GM18868 (cell line): ENCODE data around the gene SNN.

Experiments used
- ATAC-seq: cut with Tn5 transposase; IDR thresholded peaks from one replicate; pipeline ENCODE4 v1.9.1; 2021; ENCODE audit warnings: mild to moderate bottlenecking, moderate library complexity; ENCODE audit not compliant: unreplicated experiment

The SNN gene

GRCh38 chr16:11696266-11697012 is 28.2 kb downstream of the SNN start:
- no peak for ATAC-seq

GRCh38 chr16:11697319-11697718 is 29.1 kb downstream of the SNN start:
- ATAC-seq, result no peak

- no peak for ATAC-seq
Observed at GRCh38 chr16:11698271-11698689, 30.0 kb downstream of the SNN start.

GRCh38 chr16:11699234-11699894 is 31.1 kb downstream of the SNN start:
- ATAC-seq, result no peak

- ATAC-seq, result no peak
Observed at GRCh38 chr16:11700264-11701029, 32.2 kb downstream of the SNN start.

GRCh38 chr16:11705311-11706025 is 37.2 kb downstream of the SNN start:
- no peak for ATAC-seq

GRCh38 chr16:11706180-11706742 is 38.0 kb downstream of the SNN start:
- ATAC-seq, result no peak

GRCh38 chr16:11707679-11708197 is 39.5 kb downstream of the SNN start:
- no peak for ATAC-seq

GRCh38 chr16:11708421-11708820 is 40.2 kb downstream of the SNN start:
- no peak for ATAC-seq

- ATAC-seq, result no peak
Observed at GRCh38 chr16:11711662-11712061, 43.4 kb downstream of the SNN start.

- ATAC-seq, result no peak
Observed at GRCh38 chr16:11712122-11712521, 43.9 kb downstream of the SNN start.

- no peak for ATAC-seq
Observed at GRCh38 chr16:11715246-11715947, 47.1 kb downstream of the SNN start.

GRCh38 chr16:11716336-11716735 is 48.1 kb downstream of the SNN start:
- no peak for ATAC-seq

GRCh38 chr16:11717811-11718210 is 49.6 kb downstream of the SNN start:
- ATAC-seq, result no peak

- ATAC-seq, result no peak
Observed at GRCh38 chr16:11719171-11719570, 50.9 kb downstream of the SNN start.

GRCh38 chr16:11719762-11720161 is 51.5 kb downstream of the SNN start:
- ATAC-seq, result no peak

GRCh38 chr16:11721781-11722467 is 53.7 kb downstream of the SNN start:
- ATAC-seq, result no peak

GRCh38 chr16:11722468-11722808 is 54.2 kb downstream of the SNN start:
- ATAC-seq, result no peak

- ATAC-seq, result no peak
Observed at GRCh38 chr16:11725457-11725856, 57.2 kb downstream of the SNN start.

GRCh38 chr16:11726008-11726407 is 57.8 kb downstream of the SNN start:
- no peak for ATAC-seq
